ENCODE data around the gene SHC2.
"Not testable (repeated sequence)": the region's sequence is repeated elsewhere in the genome, so short reads cannot be mapped to it uniquely, and the experiment has no call there.

SHC2 gene

GRCh38 chr19:468587-469256 is 7.9 kb upstream of the SHC2 start:
- DNase-seq = no peak

- DNase-seq = no peak
Measured at GRCh38 chr19:467554-467953, 6.7 kb upstream of the SHC2 start.

DNA sequence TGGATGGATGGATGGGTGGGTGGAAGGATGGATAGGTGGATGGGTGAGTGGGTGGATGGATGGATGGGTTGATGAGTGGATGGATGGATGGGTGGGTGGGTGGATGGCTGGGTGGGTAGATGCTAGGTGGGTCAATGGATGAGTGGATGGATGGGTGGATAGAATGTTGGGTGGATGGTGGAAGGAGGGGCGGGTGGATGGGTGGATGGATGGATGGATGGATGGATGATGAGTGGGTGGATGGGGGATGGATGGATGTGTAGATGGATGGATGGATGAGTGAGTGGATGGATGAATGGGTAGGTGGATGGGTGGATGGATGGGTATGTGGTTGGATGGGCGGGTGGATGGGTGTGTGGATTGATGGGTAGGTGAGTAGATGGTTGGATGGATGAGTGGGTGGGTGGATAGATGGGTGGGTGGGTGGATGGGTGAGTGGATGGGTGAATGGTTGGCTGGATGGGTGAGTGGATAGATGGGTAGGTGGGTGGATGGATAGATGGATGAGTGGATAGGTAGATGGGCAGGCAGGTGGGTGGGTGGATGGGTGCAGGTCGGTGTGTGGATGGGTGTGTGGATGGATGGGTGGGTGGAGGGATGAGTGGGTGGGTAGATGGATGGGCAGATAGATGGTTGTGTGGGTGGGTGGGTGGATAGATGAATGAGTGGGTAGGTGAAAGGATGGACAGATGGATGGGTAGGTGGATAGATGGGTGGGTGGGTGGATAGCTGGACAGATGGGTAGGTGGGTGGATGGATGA is 4.4 kb upstream of the SHC2 start:
- no peak for DNase-seq

DNA sequence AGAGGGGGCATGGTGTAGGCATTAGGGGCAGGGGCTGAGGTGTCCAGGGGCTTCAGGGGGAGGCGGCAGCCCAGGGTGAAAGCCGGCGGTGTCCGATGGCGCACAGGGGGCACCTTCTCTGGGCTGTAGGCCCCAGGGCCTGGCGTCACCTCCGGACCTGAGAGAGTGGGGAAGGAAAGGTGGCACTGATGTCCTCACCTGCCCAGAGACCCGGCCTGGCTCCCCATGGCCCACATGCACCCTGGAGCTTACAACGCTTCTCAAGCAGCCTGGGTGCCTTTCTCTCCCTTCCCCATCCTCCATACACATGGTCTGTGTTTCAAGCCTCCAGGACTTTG is 3.3 kb upstream of the SHC2 start:
- no peak for DNase-seq

GRCh38 chr19:463483-464207 is 2.8 kb upstream of the SHC2 start:
- no peak for DNase-seq

DNA sequence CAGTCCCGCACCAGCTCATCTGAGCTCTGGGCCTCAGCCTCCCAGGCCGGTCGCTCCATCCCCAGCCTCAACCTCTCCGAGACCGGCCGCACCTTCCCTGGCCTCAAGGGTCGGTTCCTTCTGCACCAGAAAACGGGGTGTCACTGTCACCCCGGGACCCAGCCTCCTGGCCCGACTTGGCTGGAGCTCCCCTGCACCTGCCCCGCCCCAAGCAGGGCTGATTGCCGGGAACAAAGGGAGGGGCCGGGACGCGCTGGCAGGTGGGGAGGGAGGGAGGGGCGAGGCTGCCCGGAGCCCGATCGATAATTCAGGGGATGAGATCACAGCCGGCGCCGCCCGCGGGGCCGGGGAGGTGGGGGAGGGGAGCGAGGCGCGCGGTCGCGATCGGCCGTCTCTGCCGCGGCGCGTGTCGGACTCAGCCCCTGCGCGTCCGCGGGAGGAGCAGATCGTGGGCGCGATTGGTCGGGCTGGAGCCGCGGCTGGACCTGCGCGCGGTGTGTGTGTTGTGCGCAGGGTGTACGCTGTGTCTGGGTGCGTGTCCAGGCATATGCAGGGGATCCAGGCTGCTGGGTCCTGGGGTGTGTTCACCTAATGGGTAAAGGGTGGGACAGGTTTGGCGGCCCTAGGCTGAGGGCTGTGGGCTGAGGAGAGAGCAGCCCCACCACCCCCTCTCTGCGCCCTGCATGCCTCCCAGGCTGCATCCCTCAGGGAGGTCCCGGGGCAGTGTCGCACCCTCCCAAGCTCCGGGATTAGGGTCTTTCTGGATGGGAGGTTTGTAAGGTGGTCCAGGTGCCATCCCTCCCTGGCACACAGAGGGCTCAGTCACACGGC is 1.1 kb upstream of the SHC2 start:
- no peak for DNase-seq

- DNase-seq = no peak
Measured at GRCh38 chr19:459724-460511, 915 bp downstream of the SHC2 start.

- no peak for DNase-seq
Measured at GRCh38 chr19:458091-459042, 2.5 kb downstream of the SHC2 start.

GRCh38 chr19:457636-458035 is 3.2 kb downstream of the SHC2 start:
- no peak for DNase-seq

GRCh38 chr19:456547-457110 is 4.2 kb downstream of the SHC2 start:
- no peak for DNase-seq

- no peak for DNase-seq
Measured at GRCh38 chr19:455851-456546, 4.8 kb downstream of the SHC2 start.

- no peak for DNase-seq
Measured at GRCh38 chr19:455031-455705, 5.7 kb downstream of the SHC2 start.

GRCh38 chr19:453606-454005 is 7.2 kb downstream of the SHC2 start:
- no peak for DNase-seq

GRCh38 chr19:452829-453228 is 8.0 kb downstream of the SHC2 start:
- no peak for DNase-seq

GRCh38 chr19:450912-451481 is 9.8 kb downstream of the SHC2 start:
- not testable (repeated sequence) for DNase-seq

- DNase-seq = no peak
Measured at GRCh38 chr19:449916-450315, 10.9 kb downstream of the SHC2 start.

DNA sequence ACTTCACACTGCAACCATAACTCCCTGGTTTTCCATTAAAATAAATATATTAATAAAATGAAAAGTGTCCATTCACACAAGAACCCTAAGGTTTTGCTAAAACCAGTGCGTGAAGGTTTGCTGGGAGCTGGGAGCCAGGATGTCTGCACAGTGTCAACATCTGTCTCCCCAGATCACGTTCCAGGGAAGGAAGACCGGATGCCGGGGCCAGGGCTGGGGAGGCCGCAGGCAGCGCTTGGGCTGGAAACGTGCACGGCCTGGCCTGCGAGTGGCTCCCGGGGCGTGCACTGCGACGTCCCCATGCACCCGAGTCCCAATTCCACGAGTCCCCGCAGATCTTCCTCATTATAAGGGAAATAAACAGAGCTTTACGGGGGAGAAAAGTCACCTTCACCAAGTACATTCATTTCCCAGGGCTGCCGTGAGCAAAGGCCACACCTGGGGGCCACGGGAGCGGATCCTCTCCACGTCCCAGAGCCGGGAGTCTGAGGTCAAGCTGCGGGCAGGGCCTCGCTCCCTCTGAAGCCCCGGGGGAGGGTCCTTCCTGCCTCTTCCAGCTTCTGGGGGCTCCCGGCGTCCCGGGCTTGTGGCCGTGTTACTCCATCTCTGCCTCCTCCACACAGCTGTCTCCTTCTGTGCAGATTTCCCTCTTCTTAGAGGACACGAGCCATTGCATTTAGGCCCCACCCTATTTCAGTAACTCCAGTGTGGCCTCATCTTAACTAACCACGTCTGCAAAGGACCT is 12.8 kb downstream of the SHC2 start:
- DNase-seq = no peak

- DNase-seq = no peak
Measured at GRCh38 chr19:447064-447426, 13.8 kb downstream of the SHC2 start.
